WTC11 (cell line): ENCODE measurements around the gene ZFP92. TPM values are rescaled to one million over a fixed set of nuclear protein-coding genes. Genes with fewer than 3 reads are reported as not detected.

Source experiments
- ATAC-seq: fragments of 200-7000 bp; cut with Tn5 transposase; 2 replicates; pipeline ENCODE4 v1.10.0; 2021; ENCODE audit warnings: mild to moderate bottlenecking, moderate library complexity
- CTCF ChIA-PET: fragments of 300-600 bp; sonication (Branson Sonifier 250); formaldehyde crosslinking; loops from one replicate; lab custom pipeline; 2021; ENCODE audit warnings: antibody characterized with exemption; lab: Charles Lee
- POLR2A ChIA-PET: fragments of 350-600 bp; sonication (Branson Sonifier 250); formaldehyde crosslinking; loops from one replicate; lab custom pipeline; 2021; ENCODE audit warnings: antibody characterized with exemption; lab: Charles Lee
- DNase-seq: peaks from one replicate; pipeline ENCODE4 v3.0.0; 2021; ENCODE audit warnings: low spot score
- H3K27ac Mint-ChIP-seq: 2 replicates; pipeline ENCODE4 v1.8.0; 2021; ENCODE audit warnings: mixed read lengths
- H3K27me3 Mint-ChIP-seq: 2 replicates; pipeline ENCODE4 v1.8.0; 2021; ENCODE audit warnings: low read depth, mild to moderate bottlenecking, moderate library complexity, mixed read lengths
- H3K36me3 Mint-ChIP-seq: 2 replicates; pipeline ENCODE4 v1.8.0; 2021; ENCODE audit warnings: mixed read lengths
- H3K4me1 Mint-ChIP-seq: 2 replicates; pipeline ENCODE4 v1.8.0; 2022; ENCODE audit warnings: mixed read lengths
- H3K4me3 Mint-ChIP-seq: 2 replicates; pipeline ENCODE4 v1.8.0; 2021; ENCODE audit warnings: mild to moderate bottlenecking, moderate library complexity, mixed read lengths
- H3K9me3 Mint-ChIP-seq: 2 replicates; pipeline ENCODE4 v1.8.0; 2021; ENCODE audit warnings: mixed read lengths
- AR ChIP-seq: fragments of 250-450 bp; sonication (Bioruptor Pico); IDR thresholded peaks from 2 replicates; pipeline ENCODE4 v1.9.0; 2021; ENCODE audit warnings: mild to moderate bottlenecking
- CDX4 ChIP-seq: fragments of 250-450 bp; sonication (Bioruptor Pico); IDR thresholded peaks from 2 replicates; pipeline ENCODE4 v1.9.0; 2021; ENCODE audit warnings: moderate library complexity, mild to moderate bottlenecking, inconsistent platforms, borderline replicate concordance
- CREB1 ChIP-seq: sonication (generic); formaldehyde crosslinking; IDR thresholded peaks from 2 replicates; pipeline ENCODE4 v1.8.0; 2023; ENCODE audit warnings: mild to moderate bottlenecking, missing genetic modification reagents
- GABPB1 ChIP-seq: sonication (generic); formaldehyde crosslinking; IDR thresholded peaks from 2 replicates; pipeline ENCODE4 v1.8.1; 2023; ENCODE audit warnings: mild to moderate bottlenecking, missing genetic modification reagents
- GRHL2 ChIP-seq: fragments of 250-450 bp; sonication (Bioruptor Pico); IDR thresholded peaks from 2 replicates; pipeline ENCODE4 v1.8.0; 2022; ENCODE audit warnings: mild to moderate bottlenecking, moderate library complexity; ENCODE audit not compliant: insufficient replicate concordance, severe bottlenecking
- HMGXB4 ChIP-seq: sonication (generic); formaldehyde crosslinking; IDR thresholded peaks from 2 replicates; pipeline ENCODE4 v1.8.1; 2023; ENCODE audit warnings: mild to moderate bottlenecking, moderate library complexity, missing genetic modification reagents
- MXD4 ChIP-seq: fragments of 250-450 bp; sonication (Bioruptor Pico); IDR thresholded peaks from 2 replicates; pipeline ENCODE4 v1.8.0; 2021; ENCODE audit warnings: mild to moderate bottlenecking, moderate library complexity, borderline replicate concordance
- NFATC4 ChIP-seq: fragments of 250-450 bp; sonication (Bioruptor Pico); IDR thresholded peaks from 2 replicates; pipeline ENCODE4 v1.9.0; 2021; ENCODE audit warnings: mild to moderate bottlenecking
- TEAD1 ChIP-seq: sonication (generic); formaldehyde crosslinking; IDR thresholded peaks from 2 replicates; pipeline ENCODE4 v1.8.0; 2022; ENCODE audit warnings: mild to moderate bottlenecking, missing genetic modification reagents
- ZNF219 ChIP-seq: sonication (generic); formaldehyde crosslinking; IDR thresholded peaks from 2 replicates; pipeline ENCODE4 v1.8.0; 2023; ENCODE audit warnings: missing genetic modification reagents, mild to moderate bottlenecking, borderline replicate concordance
- ZNF232 ChIP-seq: sonication (generic); formaldehyde crosslinking; IDR thresholded peaks from 2 replicates; pipeline ENCODE4 v1.8.0; 2022; ENCODE audit warnings: mild to moderate bottlenecking, missing genetic modification reagents
- ZNF512 ChIP-seq: sonication (generic); formaldehyde crosslinking; IDR thresholded peaks from 2 replicates; pipeline ENCODE4 v1.8.1; 2022; ENCODE audit warnings: missing genetic modification reagents, borderline replicate concordance
- ZNF532 ChIP-seq: fragments of 250-450 bp; sonication (Bioruptor Pico); IDR thresholded peaks from 2 replicates; pipeline ENCODE4 v1.9.0; 2021; ENCODE audit warnings: mild to moderate bottlenecking, borderline replicate concordance
- total RNA-seq: library from RNA; stranded (reverse); gene quantifications from 3 replicates; pipeline ENCODE4 v1.2.3, GENCODE V29; 2021

ZFP92 gene
- total RNA-seq, 1 experiment from 2014 or later, result 0.31 TPM

- POLR2A ChIA-PET, result no interaction called here
- H3K27ac Mint-ChIP-seq, result no peak overlapping the region
- CTCF ChIA-PET, result interaction anchor here (0.8 to 1.6 kb wide), 3 partner anchors 17 to 411 kb away, joined by 3 to 4 read pairs (median 4); partner anchors contain the start of gene ZFP92
- no peak overlapping the region for H3K4me3 Mint-ChIP-seq
- H3K27me3 Mint-ChIP-seq, result no peaks in the 10 kb centered on the region; the same call in 1 of the 2 replicates
- H3K4me1 Mint-ChIP-seq, result no peaks in the 10 kb centered on the region
- peaks cover 4% of the 10 kb centered on the region for H3K9me3 Mint-ChIP-seq
- TF ChIP-seq MXD4 (CRISPR knock-in tag) (no peak), ZNF219 (CRISPR knock-in tag) (no peak), ZNF532 (CRISPR knock-in tag) (no peak), HMGXB4 (CRISPR knock-in tag) (no peak), TEAD1 (CRISPR knock-in tag) (no peak)
- no peak for ATAC-seq
- DNase-seq, result no peak
- no peaks in the 10 kb centered on the region for H3K36me3 Mint-ChIP-seq
Measured at GRCh38 chrX:153443476-153444332, 32.4 kb downstream of the ZFP92 start.

- Mint-ChIP-seq H3K27ac (no peak overlapping the region), H3K36me3 (no peaks in the 10 kb centered on the region), H3K9me3 (peaks cover 4% of the 10 kb centered on the region), H3K4me1 (no peaks in the 10 kb centered on the region), H3K27me3 (no peaks in the 10 kb centered on the region; the same call in 1 of the 2 replicates), H3K4me3 (no peak overlapping the region)
- ATAC-seq, result no peak
- ChIA-PET POLR2A (no interaction called here), CTCF (interaction anchor here (1.7 kb wide), 1 partner anchor 16 kb away, joined by 7 read pairs; no protein-coding TSS in a partner anchor)
- TF ChIP-seq ZNF219 (CRISPR knock-in tag) (no peak), CDX4 (no peak), NFATC4 (CRISPR knock-in tag) (no peak), GRHL2 (CRISPR knock-in tag) (no peak), ZNF512 (CRISPR knock-in tag) (no peak), AR (CRISPR knock-in tag) (no peak), GABPB1 (CRISPR knock-in tag) (no peak), ZNF232 (CRISPR knock-in tag) (no peak), CREB1 (CRISPR knock-in tag) (no peak)
- no peak for DNase-seq
Measured at GRCh38 chrX:153444333-153445011, 33.2 kb downstream of the ZFP92 start.
